Glutamatergic neuron (in vitro differentiated cells): ENCODE results near the gene DPYSL4. TPM values are rescaled to one million over a fixed set of nuclear protein-coding genes. Genes with fewer than 3 reads are reported as not detected.
"Not testable (repeated sequence)": the region's sequence is repeated elsewhere in the genome, so short reads cannot be mapped to it uniquely, and the experiment has no call there.

Experiments used
- DNase-seq: peaks from one replicate; pipeline ENCODE4 v3.0.0; 2022
- H3K27ac Mint-ChIP-seq: one replicate; pipeline ENCODE4 v1.8.0; 2020; ENCODE audit warnings: mild to moderate bottlenecking, mixed read lengths, inconsistent platforms; ENCODE audit not compliant: unreplicated experiment
- H3K27me3 Mint-ChIP-seq: one replicate; pipeline ENCODE4 v1.8.0; 2020; ENCODE audit warnings: mild to moderate bottlenecking, moderate library complexity, mixed read lengths, inconsistent platforms; ENCODE audit not compliant: unreplicated experiment
- H3K36me3 Mint-ChIP-seq: one replicate; pipeline ENCODE4 v1.8.0; 2020; ENCODE audit warnings: mild to moderate bottlenecking, mixed read lengths, inconsistent platforms; ENCODE audit not compliant: unreplicated experiment
- H3K4me1 Mint-ChIP-seq: one replicate; pipeline ENCODE4 v1.8.0; 2020; ENCODE audit warnings: mild to moderate bottlenecking, low read depth, mixed read lengths, inconsistent platforms; ENCODE audit not compliant: unreplicated experiment
- H3K4me3 Mint-ChIP-seq: one replicate; pipeline ENCODE4 v1.8.0; 2020; ENCODE audit warnings: mild to moderate bottlenecking, mixed read lengths, inconsistent platforms; ENCODE audit not compliant: unreplicated experiment
- H3K9me3 Mint-ChIP-seq: one replicate; pipeline ENCODE4 v1.8.0; 2020; ENCODE audit warnings: mild to moderate bottlenecking, moderate library complexity, mixed read lengths, inconsistent platforms; ENCODE audit not compliant: unreplicated experiment
- total RNA-seq: library from RNA; stranded (reverse); fragmentation: NEBNext Ultra II Directional; extraction: Animal tissue kit (Norgen Biotek cat#: 25700); gene quantifications from one replicate; pipeline ENCODE4 v1.2.1, GENCODE V29; 2021; ENCODE audit not compliant: unreplicated experiment
- TF ChIP-seq, protein P1 (sequence below): fragments of 200-600 bp; sonication (generic); IDR thresholded peaks from one replicate; pipeline ENCODE4 v1.5.0; 2021; ENCODE audit not compliant: partially characterized antibody, unreplicated experiment

The DPYSL4 gene
- total RNA-seq, 1 donor from 2014 or later = 402 TPM

DNA sequence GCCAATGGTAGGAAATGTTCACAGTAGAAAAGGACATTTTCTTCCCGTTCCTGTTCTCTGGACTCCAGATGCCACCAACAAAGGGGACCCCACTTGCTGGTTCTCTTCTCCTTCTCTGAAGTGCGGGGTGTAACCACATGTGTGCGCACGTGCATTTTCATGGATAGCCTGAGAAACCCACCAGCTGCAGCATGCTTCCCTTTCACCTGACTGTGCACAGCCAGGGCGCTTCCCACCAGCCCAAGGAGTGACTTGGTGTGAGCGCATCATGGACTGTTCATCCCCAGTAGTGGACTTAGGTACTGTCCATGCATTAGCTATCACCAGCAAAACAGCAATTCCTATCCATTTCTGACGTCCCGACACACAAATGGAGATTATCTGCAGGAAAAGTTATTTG lies 29.6 kb upstream of the DPYSL4 start:
- no peak overlapping the region for H3K27ac Mint-ChIP-seq
- DNase-seq = no peak
- no peaks in the 10 kb centered on the region for H3K36me3 Mint-ChIP-seq
- H3K4me3 Mint-ChIP-seq = no peak overlapping the region
- peaks cover 2% of the 10 kb centered on the region for H3K27me3 Mint-ChIP-seq
- TF ChIP-seq, protein P1, sequence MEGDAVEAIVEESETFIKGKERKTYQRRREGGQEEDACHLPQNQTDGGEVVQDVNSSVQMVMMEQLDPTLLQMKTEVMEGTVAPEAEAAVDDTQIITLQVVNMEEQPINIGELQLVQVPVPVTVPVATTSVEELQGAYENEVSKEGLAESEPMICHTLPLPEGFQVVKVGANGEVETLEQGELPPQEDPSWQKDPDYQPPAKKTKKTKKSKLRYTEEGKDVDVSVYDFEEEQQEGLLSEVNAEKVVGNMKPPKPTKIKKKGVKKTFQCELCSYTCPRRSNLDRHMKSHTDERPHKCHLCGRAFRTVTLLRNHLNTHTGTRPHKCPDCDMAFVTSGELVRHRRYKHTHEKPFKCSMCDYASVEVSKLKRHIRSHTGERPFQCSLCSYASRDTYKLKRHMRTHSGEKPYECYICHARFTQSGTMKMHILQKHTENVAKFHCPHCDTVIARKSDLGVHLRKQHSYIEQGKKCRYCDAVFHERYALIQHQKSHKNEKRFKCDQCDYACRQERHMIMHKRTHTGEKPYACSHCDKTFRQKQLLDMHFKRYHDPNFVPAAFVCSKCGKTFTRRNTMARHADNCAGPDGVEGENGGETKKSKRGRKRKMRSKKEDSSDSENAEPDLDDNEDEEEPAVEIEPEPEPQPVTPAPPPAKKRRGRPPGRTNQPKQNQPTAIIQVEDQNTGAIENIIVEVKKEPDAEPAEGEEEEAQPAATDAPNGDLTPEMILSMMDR = no peak
- peaks cover 3% of the 10 kb centered on the region for H3K4me1 Mint-ChIP-seq
- H3K9me3 Mint-ChIP-seq = peaks cover 4% of the 10 kb centered on the region

DNA sequence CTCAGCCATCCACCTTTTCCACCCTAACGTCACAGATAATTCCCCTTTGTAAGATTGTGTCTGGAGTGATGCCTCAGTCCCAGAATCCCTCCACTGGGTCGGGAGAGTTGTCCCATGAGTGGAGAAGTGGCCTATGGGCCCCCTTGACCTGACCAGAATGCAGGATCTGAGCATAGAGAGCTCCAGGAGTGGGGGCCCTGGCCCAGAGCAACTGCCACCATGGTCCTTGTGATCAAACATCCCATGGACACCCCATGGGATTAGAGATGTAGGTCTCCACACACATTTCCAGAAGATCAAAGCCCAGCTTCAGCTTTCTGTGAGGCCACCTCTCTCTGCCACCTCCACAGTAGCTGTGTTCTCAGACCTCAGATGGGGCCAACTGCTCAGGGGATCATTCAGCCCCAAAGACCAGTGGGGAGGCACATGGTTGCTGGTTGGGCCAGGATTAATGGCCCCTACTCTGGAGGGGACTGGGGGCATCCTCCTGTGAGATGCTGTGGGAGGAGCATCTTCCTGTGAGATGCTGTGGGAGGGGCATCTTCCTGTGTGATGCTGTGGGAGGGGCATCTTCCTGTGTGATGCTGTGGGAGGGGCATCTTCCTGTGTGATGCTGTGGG lies 28.5 kb upstream of the DPYSL4 start:
- Mint-ChIP-seq H3K27me3 (peaks cover 2% of the 10 kb centered on the region), H3K4me1 (peaks cover 6% of the 10 kb centered on the region), H3K27ac (no peak overlapping the region), H3K36me3 (no peaks in the 10 kb centered on the region), H3K9me3 (peaks cover 4% of the 10 kb centered on the region), H3K4me3 (no peak overlapping the region)
- TF ChIP-seq, protein P1 = no peak
- no peak for DNase-seq

GRCh38 chr10:132158823-132159222 lies 27.9 kb upstream of the DPYSL4 start:
- TF ChIP-seq, protein P1 = no peak
- Mint-ChIP-seq H3K36me3 (no peaks in the 10 kb centered on the region), H3K27me3 (peaks cover 2% of the 10 kb centered on the region), H3K9me3 (peaks cover 4% of the 10 kb centered on the region), H3K4me3 (no peak overlapping the region), H3K27ac (peak overlapping the region; percentile 22), H3K4me1 (peaks cover 6% of the 10 kb centered on the region)
- no peak for DNase-seq

DNA sequence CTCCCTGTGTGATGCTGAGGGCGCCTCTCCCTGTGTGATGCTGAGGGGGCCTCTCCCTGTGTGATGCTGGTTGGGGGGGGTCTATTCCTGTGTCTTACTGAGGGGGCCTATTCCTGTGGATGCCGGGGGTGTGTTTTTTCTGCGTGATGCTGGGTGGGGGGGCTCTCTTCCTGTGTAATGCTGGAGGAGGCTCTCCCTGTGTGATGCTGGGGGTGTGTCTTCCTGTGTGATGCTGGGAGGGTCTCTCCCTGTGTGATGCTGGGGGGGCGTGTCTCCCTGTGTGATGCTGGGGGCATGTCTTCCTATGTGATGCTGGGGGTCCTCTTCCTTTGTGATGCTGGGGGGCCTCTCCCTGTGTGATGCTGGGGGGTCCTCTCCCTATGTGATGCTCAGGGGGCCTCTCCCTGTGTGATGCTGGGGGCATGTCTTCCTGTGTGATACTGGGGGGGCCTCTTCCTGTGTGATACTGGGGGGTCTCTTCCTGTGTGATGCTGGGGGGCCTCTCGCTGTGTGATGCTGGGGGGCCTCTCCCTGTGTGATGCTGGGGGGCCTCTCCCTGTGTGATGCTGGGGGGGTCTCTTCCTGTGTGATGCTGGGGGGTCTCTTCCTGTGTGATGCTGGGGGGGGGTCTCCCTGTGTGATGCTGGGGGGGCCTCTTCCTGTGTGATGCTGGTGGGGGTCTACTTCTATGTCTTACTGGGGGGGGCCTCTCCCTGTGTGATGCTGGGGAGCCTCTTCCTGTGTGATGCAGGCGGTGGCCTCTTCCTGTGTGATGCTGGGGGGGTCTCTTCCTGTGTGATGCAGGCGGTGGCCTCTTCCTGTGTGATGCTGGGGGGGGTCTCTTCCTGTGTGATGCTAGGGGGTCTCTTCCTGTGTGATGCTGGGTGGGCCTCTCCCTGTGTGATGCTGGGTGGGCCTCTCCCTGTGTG lies 27.2 kb upstream of the DPYSL4 start:
- H3K27me3 Mint-ChIP-seq = not testable (repeated sequence)
- DNase-seq = peak; percentile 49

GRCh38 chr10:132160231-132160630 lies 26.5 kb upstream of the DPYSL4 start:
- H3K4me1 Mint-ChIP-seq, DNase-seq, H3K27me3 Mint-ChIP-seq, H3K9me3 Mint-ChIP-seq, H3K36me3 Mint-ChIP-seq, H3K27ac Mint-ChIP-seq, H3K4me3 Mint-ChIP-seq: not testable (repeated sequence)

More for the DNA sequence above, 27.2 kb upstream of the DPYSL4 start:
- not testable (repeated sequence) for H3K9me3 Mint-ChIP-seq, H3K4me1 Mint-ChIP-seq, H3K36me3 Mint-ChIP-seq
- H3K27ac Mint-ChIP-seq = peak overlapping the region; percentile 22
- H3K4me3 Mint-ChIP-seq = peak overlapping the region; percentile 42

- H3K27me3 Mint-ChIP-seq, DNase-seq, H3K27ac Mint-ChIP-seq, H3K4me3 Mint-ChIP-seq, H3K9me3 Mint-ChIP-seq, H3K4me1 Mint-ChIP-seq, H3K36me3 Mint-ChIP-seq: not testable (repeated sequence)
Measured at GRCh38 chr10:132160834-132161622, 25.7 kb upstream of the DPYSL4 start.
